Lower leg skin (tissue), 4 donors: ENCODE data around the gene GPBP1. TPM values are rescaled to one million over a fixed set of nuclear protein-coding genes. Genes with fewer than 3 reads are reported as not detected.

Source experiments
- DNase-seq, 2 donors: peaks; one replicate each; pipeline ENCODE4 v3.0.0-alpha.2; 2019; ENCODE audit warnings: low spot score in 2 of 2
- H3K4me3 ChIP-seq: fragments of 200-600 bp; sonication (generic); 2 replicates; pipeline ENCODE4 v1.5.1; 2017; ENCODE audit warnings: mild to moderate bottlenecking, low read depth; ENCODE audit not compliant: poor library complexity, severe bottlenecking
- CTCF ChIP-seq, 3 donors: fragments of 450-650 bp; IDR thresholded peaks; one replicate each; pipeline ENCODE4 v1.5.1; 2016; ENCODE audit warnings: antibody characterized with exemption in 3 of 3, mild to moderate bottlenecking in 3 of 3, moderate library complexity in 2 of 3
- POLR2A ChIP-seq, 2 donors: fragments of 450-650 bp; IDR thresholded peaks; one replicate each; pipeline ENCODE4 v1.6.1; 2016 to 2017; ENCODE audit warnings: antibody characterized with exemption in 2 of 2, mild to moderate bottlenecking in 1 of 2, moderate library complexity in 1 of 2
- WGBS, 2 donors: methylation state at CpG; one replicate each; pipeline ENCODE4 v1.1.5; 2018; 5-methylcytosine and 5-hydroxymethylcytosine counted together
- intact Hi-C: fragments of 100-400 bp; cut with DNase I; formaldehyde crosslinking; loops from one replicate; pipeline ENCODE4 v1.15.0; 2023; ENCODE audit warnings: low total_unique reads
- total RNA-seq, 4 donors: library from RNA; depleted of rRNA; stranded (reverse); fragments of >200 nt; gene quantifications; one replicate each; pipeline ENCODE4 v1.1.0, GENCODE V29; 2016

The GPBP1 gene
- total RNA-seq, 4 donors from 2014 or later: 40.1 to 58.6 (median 52.7) TPM

GRCh38 chr5:57194653-57195052 lies 20.8 kb downstream of the GPBP1 start:
- TF ChIP-seq CTCF (IDR thresholded peaks at IDR 0.05) (no peak), POLR2A (IDR thresholded peaks at IDR 0.05) (no peak)
- WGBS, 2 donors: 94 to 96% methylated on average over 2 of the region's 2 CpGs
- intact Hi-C loops: no loop called here

GRCh38 chr5:57195060-57195459 lies 21.2 kb downstream of the GPBP1 start:
- no peak for TF ChIP-seq CTCF (IDR thresholded peaks at IDR 0.05)
- no peak for TF ChIP-seq POLR2A (IDR thresholded peaks at IDR 0.05)
- intact Hi-C loops: no loop called here
- 95 to 98% methylated on average over 2 of the region's 2 CpGs for whole genome bisulfite sequencing, 2 donors
- H3K4me3 ChIP-seq: no peak overlapping the region
- no peak for DNase-seq

More at GRCh38 chr5:57194653-57195052, 20.8 kb downstream of the GPBP1 start:
- H3K4me3 ChIP-seq: no peak overlapping the region
- DNase-seq: no peak

- H3K4me3 ChIP-seq: no peak overlapping the region
- WGBS, 2 donors: 34 to 35% methylated on average over 8 of the region's 8 CpGs
- intact Hi-C loops: no loop called here
- no peak for TF ChIP-seq CTCF (IDR thresholded peaks at IDR 0.05)
- TF ChIP-seq POLR2A (IDR thresholded peaks at IDR 0.05): no peak
- no peak for DNase-seq
Measured at GRCh38 chr5:57199866-57200265, 26.0 kb downstream of the GPBP1 start.

- no peak overlapping the region for H3K4me3 ChIP-seq
- TF ChIP-seq POLR2A (IDR thresholded peaks at IDR 0.05) (no peak), CTCF (IDR thresholded peaks at IDR 0.05) (no peak)
- DNase-seq: no peak
- intact Hi-C loops: no loop called here
- 82 to 84% methylated on average over 1 of the region's 1 CpG for WGBS, 2 donors
Measured at GRCh38 chr5:57202811-57203210, 29.0 kb downstream of the GPBP1 start.

- no peak for DNase-seq
- intact Hi-C loops: no loop called here
- no peak overlapping the region for H3K4me3 ChIP-seq
- WGBS, 2 donors: 89% methylated on average over 7 of the region's 7 CpGs
- TF ChIP-seq POLR2A (IDR thresholded peaks at IDR 0.05) (no peak), CTCF (IDR thresholded peaks at IDR 0.05) (no peak)
Measured at GRCh38 chr5:57207007-57207653, 33.3 kb downstream of the GPBP1 start.

- no peak for TF ChIP-seq CTCF (IDR thresholded peaks at IDR 0.05)
- no peak for TF ChIP-seq POLR2A (IDR thresholded peaks at IDR 0.05)
- no peak overlapping the region for H3K4me3 ChIP-seq
- 94 to 96% methylated on average over 7 of the region's 7 CpGs for WGBS, 2 donors
- intact Hi-C loops: no loop called here
- DNase-seq: no peak
Measured at GRCh38 chr5:57207681-57208080, 33.8 kb downstream of the GPBP1 start.
